ENCODE results near the gene RASGRF1.

DNA sequence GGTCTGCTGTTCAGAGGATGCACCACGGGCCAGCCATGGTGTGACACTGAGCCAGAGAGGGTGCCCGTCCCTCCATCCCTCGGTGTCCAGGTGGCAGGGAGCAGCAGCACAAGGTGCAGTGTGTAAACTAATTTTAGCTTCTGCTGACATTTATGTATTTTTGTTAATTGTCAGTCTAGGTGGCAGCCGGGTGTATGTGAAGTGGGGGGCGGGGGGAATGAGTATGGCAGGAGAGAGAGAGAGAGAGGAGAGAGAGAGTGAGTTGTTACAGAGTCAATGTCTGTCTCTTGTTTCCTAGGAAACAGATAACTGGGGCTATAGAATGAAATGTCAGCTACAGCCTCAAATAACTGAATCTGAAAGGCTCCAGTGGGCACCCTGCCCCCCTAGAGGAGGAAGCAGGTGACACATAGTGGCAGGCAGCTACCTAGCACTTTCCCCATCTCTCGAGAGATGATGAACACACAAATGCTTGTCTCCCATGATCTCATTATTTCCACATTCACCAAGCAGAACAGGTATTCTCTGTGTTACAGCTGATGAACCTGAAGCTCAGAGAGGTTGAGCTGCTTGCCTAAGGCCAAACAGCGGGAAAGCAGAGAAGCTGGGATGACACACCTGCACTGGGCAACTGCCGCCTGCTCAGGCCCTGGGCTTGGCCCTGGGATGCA, 24.7 kb downstream of the RASGRF1 start:
- TF ChIP-seq CTCF (IDR thresholded peaks at IDR 0.05) (no peak), TCF7L2 (IDR thresholded peaks at IDR 0.05; ENCODE audit: low read depth, low read length) (no peak), REST (IDR thresholded peaks at IDR 0.05; ENCODE audit: insufficient read depth in 1 of 2, low read depth in 2 of 2, low read length in 1 of 2) (no peak)

Data from Panc1 (cell line).